Measurements from ENCODE around the gene SART3. TPM values are rescaled to one million over a fixed set of nuclear protein-coding genes. Genes with fewer than 3 reads are reported as not detected.

SART3 gene
- total and polyA plus RNA-seq, 2 experiments from 2014 or later: 23.2 to 145 TPM

- Histone ChIP-seq H3K27me3 (no peaks in the 10 kb centered on the region), H3K4me1 (ENCODE audit: low read depth) (no peaks in the 10 kb centered on the region), H3K36me3 (no peaks in the 10 kb centered on the region), H3K27ac (no peak overlapping the region), H3K4me3 (no peak overlapping the region), H3K9me3 (ENCODE audit: low read depth) (no peaks in the 10 kb centered on the region)
- no peak for DNase-seq (ENCODE audit: low read depth in 1 of 2, low spot score in 1 of 2)
- TF ChIP-seq, protein P1, sequence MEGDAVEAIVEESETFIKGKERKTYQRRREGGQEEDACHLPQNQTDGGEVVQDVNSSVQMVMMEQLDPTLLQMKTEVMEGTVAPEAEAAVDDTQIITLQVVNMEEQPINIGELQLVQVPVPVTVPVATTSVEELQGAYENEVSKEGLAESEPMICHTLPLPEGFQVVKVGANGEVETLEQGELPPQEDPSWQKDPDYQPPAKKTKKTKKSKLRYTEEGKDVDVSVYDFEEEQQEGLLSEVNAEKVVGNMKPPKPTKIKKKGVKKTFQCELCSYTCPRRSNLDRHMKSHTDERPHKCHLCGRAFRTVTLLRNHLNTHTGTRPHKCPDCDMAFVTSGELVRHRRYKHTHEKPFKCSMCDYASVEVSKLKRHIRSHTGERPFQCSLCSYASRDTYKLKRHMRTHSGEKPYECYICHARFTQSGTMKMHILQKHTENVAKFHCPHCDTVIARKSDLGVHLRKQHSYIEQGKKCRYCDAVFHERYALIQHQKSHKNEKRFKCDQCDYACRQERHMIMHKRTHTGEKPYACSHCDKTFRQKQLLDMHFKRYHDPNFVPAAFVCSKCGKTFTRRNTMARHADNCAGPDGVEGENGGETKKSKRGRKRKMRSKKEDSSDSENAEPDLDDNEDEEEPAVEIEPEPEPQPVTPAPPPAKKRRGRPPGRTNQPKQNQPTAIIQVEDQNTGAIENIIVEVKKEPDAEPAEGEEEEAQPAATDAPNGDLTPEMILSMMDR (IDR thresholded peaks at IDR 0.05; ENCODE audit: low read depth, low read length): no peak
These were observed 55.8 kb downstream of the SART3 start for GRCh38 chr12:108505129-108505528.

DNA sequence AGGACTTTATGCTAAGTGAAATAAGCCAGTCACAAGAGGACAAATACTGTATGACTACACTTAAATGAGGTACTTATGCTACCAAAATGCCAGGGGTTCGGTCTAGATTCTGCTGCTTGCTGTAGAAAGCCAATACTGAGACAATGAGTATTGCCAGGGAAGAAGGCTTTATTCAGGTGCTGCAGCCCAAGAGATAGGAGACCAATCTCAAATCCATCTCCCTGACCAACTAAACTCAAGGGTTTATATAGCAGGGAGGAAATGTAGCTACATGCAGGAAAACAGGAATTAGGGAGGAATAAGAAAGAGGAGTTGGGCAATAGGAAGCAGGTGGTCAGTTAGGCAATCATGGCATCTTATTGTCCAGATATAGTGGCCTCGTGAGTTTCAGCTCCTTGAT is 58.1 kb downstream of the SART3 start:
- no peak overlapping the region for H3K4me3 ChIP-seq
- no peaks in the 10 kb centered on the region for H3K4me1 ChIP-seq (ENCODE audit: low read depth)
- TF ChIP-seq, protein P1 (IDR thresholded peaks at IDR 0.05; ENCODE audit: low read depth, low read length): no peak
- DNase-seq (ENCODE audit: low read depth in 1 of 2, low spot score in 1 of 2): no peak
- no peaks in the 10 kb centered on the region for H3K27me3 ChIP-seq
- no peak overlapping the region for H3K27ac ChIP-seq
- no peaks in the 10 kb centered on the region for H3K36me3 ChIP-seq
- no peaks in the 10 kb centered on the region for H3K9me3 ChIP-seq (ENCODE audit: low read depth)

DNA sequence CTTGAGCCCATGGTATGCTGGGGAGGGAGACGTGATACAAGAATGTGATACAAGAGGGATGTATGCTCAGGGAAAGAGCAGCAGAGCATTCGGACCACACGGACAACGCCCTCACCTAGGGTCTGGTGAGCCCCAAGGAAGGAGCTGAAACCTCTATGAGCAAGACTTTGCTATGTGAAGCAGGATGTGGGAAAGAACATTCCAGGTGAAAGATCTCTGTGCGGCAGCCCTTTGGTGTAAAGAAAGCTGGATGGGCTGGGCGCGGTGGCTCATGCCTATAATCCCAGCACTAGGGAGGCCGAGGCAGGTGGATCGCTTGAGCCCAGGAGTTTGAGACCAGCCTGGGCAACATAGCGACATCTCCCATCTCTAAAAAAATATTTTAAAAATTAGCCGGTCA is 62.8 kb downstream of the SART3 start:
- Histone ChIP-seq H3K27me3 (no peaks in the 10 kb centered on the region), H3K9me3 (ENCODE audit: low read depth) (no peaks in the 10 kb centered on the region), H3K27ac (no peak overlapping the region), H3K4me1 (ENCODE audit: low read depth) (no peaks in the 10 kb centered on the region), H3K36me3 (no peaks in the 10 kb centered on the region), H3K4me3 (no peak overlapping the region)
- TF ChIP-seq, protein P1 (IDR thresholded peaks at IDR 0.05; ENCODE audit: low read depth, low read length): no peak
- no peak for DNase-seq (ENCODE audit: low read depth in 1 of 2, low spot score in 1 of 2)

DNA sequence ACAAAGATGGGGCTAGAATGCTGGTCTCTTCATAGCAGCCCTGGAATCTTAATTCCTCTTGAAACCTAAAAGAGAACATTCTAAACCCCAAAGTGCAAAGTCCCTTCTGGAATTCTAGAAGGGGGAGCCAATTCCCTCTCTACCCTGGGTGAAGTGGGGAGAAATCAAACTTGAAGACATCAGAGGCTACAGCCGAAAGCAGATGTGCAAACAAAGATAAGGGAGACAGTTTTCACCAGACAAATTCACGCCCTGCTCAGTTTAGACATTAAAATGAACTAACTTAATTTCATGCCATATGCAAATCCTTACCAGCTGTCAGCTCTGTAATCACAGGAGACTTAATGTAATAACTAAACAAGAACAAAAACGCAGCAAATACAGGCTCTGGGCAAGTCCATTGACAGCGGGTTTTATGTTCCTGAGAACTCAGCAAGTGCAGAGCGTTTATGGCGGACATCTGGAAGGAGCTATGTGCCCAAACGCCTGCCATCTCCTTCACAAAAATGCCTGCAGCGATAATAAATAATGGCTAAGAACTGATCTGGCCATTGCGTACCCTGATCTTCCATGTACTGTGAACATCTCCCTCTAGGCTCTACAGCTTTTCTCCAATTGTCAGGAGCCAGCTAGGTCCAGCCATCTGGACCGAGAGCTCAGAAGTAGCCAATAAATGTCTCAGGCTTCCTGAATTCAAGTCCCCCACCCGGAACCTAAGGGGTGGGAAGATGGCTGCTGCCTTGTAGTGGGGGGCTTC is 65.0 kb downstream of the SART3 start:
- Histone ChIP-seq H3K36me3 (no peaks in the 10 kb centered on the region), H3K4me3 (no peak overlapping the region), H3K4me1 (ENCODE audit: low read depth) (no peaks in the 10 kb centered on the region), H3K27ac (no peak overlapping the region), H3K27me3 (no peaks in the 10 kb centered on the region), H3K9me3 (ENCODE audit: low read depth) (no peaks in the 10 kb centered on the region)
- TF ChIP-seq, protein P1 (IDR thresholded peaks at IDR 0.05; ENCODE audit: low read depth, low read length): no peak
- DNase-seq (ENCODE audit: low read depth in 1 of 2, low spot score in 1 of 2): no peak

DNA sequence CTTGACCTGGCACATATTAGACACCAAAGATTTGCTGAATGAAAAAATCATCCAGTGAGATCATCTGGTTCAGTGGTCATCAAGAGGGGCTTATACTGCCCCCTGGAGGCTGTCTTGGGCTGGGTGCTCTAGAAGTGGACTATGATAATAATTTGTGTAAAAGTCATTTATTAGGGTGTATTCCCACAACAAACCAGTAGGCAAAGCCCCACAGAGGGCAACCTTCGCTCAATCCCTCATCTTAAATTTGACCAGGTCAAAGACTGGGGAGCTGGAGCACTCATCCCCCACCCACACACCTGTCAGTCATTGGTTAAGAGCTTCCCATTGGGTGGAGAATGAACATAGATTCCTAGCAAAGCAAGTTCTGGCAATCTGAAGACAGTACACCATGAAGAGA is 65.9 kb downstream of the SART3 start:
- Histone ChIP-seq H3K4me3 (no peak overlapping the region), H3K27ac (no peak overlapping the region), H3K27me3 (no peaks in the 10 kb centered on the region), H3K9me3 (ENCODE audit: low read depth) (no peaks in the 10 kb centered on the region), H3K4me1 (ENCODE audit: low read depth) (no peaks in the 10 kb centered on the region), H3K36me3 (no peaks in the 10 kb centered on the region)
- TF ChIP-seq, protein P1 (IDR thresholded peaks at IDR 0.05; ENCODE audit: low read depth, low read length): peak; percentile 64
- DNase-seq (ENCODE audit: low read depth in 1 of 2, low spot score in 1 of 2): peak; percentile 15 to 49
